ENCODE results near the gene MTSS2.

The MTSS2 gene, protein sequence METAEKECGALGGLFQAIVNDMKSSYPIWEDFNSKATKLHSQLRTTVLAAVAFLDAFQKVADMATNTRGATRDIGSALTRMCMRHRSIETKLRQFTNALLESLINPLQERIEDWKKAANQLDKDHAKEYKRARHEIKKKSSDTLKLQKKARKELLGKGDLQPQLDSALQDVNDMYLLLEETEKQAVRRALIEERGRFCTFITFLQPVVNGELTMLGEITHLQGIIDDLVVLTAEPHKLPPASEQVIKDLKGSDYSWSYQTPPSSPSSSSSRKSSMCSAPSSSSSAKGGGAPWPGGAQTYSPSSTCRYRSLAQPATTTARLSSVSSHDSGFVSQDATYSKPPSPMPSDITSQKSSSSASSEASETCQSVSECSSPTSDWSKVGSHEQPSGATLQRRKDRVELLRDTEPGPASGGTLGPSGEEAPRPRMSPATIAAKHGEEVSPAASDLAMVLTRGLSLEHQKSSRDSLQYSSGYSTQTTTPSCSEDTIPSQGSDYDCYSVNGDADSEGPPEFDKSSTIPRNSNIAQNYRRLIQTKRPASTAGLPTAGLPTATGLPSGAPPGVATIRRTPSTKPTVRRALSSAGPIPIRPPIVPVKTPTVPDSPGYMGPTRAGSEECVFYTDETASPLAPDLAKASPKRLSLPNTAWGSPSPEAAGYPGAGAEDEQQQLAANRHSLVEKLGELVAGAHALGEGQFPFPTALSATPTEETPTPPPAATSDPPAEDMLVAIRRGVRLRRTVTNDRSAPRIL

DNA sequence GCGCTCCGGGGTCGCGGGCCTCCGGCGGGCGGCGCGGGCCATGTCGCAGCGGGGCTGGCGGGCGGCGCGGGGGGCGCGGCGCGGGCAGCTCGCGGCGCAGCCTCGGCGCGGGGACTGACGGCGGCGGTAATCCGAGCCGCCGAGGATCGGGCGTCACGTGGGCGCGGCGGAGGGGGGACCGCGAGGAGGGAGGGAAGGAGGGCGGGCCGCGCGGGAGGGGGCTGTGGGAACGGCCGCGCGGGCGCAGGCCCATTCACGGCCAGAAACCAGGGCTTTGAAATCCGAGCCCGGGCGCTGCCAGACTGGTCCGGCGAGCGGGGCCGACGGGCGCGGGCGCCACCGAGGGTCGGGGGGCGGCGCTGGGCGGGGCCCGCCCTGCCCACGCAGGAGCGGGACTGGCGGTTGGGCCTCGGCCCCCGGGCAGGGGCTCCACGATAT, at the start of gene MTSS2:
Gene MTSS2, minus strand, starts transcription at position 116 of the 438 bp plus-strand sequence. CDS start 262 bp downstream, outside the sequence.
- no peak for DNase-seq

DNA sequence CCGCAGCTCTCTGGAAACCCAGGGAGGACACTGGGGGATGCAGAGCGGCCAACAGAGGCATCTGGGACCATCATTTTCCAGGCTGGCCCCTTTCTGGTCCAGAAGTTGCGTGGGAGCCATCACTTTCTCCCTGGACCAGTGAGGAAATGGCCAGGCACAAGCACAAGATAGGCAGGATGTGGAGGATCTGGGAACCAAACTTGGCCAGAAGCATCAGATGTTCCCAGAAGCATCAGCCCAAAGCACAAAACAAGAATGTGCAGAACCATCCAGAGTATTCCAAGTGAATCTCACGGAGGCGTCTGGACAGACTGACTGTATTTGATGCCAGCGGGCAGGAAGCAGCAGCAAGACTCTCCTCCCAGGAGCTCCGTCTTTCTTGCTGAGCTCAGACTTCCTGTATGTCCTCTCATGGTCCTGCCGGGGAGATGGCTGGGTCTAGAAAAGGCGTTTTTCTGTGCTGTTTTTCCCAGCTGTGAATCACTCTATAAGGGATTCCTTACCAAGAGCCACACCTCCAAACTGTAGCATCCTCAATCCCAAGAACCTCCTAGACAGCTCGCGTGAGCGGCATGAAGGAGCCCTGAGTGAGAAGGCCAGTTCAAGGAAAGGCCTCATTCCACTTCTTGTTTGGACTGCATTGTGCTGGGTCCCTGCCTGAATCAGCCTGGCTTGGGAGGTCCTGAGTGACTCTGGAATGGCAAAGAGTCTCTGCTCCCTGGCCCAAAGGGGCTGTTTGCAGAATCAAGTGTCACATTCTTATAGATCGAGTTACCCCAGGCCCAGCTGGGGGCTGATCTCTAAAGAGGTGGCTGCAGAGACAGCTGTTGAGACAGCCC, 49.5 kb upstream of the MTSS2 start:
- DNase-seq, result no peak

DNA sequence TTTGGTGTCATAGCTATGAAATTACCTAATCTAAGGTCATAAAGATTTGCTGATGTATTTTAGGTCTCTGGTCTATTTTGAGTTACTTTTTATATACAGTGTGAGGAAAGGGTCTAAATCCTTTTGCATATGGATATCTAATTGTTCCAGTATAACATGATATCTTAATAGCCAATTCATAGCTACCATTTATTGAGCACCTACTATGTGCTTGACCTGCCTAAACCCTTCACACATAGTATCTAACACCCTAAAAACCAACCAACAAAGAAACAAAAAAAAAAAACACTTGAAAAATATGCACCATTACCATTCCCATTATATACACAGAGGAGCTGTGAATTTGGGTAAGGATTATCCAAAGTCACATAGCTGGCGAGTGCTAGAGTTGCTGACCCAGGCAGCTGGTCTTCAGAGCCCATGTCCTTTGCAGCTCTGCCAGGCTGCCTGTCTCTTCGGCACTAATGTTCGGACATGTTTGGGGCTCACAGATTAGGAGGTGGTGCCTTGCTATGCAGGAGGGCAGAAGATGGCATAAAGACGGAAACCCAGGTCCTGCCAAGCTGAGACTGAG, 48.8 kb upstream of the MTSS2 start:
- no peak for DNase-seq

DNA sequence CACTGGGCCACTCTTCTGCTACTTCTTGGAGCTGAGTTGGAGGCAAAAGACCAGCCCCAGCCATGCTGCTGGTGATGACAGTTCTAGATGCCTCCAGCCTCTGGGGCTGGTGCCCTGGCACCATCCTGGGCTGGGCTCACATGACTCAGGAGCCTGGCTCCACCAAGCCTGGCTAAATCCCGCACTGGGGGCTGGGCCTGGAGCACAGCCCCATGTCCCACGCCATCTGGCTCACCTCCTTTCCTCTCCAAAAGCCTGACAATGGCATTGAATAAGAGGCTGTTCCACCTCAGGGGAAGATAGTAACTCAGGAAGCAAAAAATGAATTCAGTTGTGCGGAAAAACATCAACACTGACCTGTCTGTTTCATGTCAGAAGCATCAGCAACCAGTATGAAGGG, 45.1 kb upstream of the MTSS2 start:
- peak; percentile 59 to 90 for DNase-seq

DNA sequence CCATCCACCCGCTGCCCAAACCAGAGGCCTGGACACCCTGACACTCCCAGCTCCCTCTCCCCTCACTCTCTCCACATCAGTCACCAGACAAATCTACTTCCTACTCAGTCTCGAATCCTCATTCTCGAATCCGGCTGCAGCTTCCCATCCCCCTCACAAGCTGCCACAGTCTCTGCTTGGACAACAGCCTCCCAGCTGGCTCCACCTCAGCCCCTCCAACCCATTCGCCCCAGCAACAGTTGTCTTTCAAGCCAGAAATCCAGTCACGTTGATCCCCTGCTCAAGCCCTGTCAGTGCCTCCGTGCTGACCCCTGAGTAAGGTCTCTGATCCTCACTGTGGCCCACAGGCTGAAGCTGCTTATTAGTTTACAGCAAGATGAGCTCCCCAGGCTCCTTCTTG, 44.2 kb upstream of the MTSS2 start:
- DNase-seq, result no peak

DNA sequence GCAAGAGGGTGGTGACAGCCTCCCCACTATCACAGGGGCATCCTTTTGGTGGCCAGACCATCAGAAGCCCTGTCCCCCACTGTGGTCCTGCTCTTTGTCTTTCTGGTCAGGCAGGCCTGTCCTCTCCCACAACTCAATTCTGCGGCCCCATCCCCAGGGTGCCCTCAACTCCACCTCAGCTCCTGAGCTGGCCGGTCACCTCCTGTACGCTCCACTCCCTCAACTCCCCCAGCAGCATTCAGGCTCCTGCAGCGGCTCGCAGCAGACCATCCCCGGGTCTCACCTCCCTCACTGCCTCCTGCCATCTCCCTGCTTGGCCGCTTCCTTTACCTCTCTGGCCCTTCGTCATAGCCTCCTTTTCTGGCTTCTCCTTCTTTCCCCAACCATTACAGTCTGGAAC, 43.4 kb upstream of the MTSS2 start:
- DNase-seq, result no peak

DNA sequence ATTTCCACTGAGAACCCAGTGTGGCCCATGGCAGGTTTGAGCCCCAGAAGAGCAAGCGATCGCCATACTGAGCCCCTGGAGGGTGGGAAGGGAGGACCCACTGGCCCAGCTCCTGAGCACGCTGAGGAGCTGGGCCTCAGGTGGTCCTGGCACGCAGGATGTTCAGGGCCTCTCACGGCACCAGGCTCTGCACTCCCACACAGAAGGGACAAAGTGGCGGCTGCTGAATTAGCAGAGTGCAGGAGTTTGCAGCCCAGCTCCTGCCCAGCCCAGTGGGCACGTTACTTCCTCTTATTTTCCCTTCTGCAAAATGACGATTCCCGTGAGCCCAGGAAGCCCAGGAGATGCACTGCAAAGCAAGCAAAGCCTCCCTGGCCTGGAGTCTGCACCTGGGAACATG, 42.3 kb upstream of the MTSS2 start:
- no peak for DNase-seq

DNA sequence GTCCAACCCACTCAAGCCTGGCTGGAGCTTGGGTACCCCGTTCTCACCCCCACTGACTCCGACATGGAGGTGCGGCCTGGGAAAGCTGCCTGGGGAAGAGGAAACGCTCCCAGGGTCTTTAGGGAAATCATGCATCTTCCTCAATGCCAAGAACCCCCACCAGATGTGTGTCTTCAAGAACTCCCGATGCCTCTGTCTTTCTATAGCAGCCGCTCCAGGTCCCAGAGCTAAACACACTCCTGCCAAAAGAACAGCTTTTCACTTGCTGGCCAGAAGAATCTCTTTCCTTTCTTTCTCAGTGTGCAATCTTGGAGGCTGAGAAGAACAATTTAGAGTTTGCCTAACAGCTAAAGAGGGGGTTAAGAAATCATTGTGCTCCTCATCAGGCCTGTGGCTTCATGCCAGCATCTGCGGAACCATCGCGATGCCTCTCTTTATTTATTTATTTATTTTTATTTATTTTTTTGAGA, 41.1 kb upstream of the MTSS2 start:
- no peak for DNase-seq

DNA sequence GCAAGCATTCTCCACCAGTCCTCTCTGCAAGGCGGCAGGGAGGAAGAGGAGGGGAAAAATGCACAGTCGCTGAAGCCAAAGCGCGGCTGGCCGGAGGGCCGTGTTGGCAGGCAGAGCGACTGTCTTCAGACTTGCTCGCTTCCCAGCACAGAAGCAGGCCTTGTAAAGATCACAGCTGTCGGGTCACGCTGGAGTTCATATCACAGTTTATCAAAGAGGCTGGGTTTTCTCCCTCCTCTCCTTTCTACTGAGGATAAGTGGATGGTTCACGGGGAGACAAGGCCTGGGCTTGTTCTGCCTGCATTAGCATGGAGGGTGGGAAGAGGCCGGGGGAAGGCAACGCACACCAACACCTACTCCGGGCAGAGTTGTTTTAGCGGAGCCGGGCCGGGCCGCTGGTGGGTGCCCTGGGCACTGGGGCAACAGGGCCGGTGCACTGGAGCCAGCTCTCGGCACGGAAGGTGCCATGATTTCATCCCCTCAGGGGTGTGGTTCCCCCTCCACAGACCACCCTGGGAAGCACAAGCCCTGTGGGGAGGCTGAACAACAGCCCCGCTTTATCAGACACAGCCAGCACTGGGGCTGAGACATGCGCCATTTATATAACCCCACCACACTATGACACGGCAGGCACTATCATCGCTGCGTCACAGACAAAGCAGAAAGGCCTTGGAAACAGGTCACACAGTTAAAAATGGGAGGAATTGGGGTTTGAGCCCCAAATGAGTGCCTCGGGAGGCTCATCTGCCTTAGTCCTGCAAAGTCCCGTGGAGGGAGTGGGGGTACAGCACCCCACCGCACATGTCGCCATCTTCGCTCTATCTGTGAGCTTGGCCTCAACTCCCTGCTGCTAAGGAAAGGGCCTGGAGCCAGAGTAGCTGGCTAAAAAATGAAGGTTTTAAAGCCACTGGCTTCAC, 40.3 kb upstream of the MTSS2 start:
- no peak for DNase-seq

DNA sequence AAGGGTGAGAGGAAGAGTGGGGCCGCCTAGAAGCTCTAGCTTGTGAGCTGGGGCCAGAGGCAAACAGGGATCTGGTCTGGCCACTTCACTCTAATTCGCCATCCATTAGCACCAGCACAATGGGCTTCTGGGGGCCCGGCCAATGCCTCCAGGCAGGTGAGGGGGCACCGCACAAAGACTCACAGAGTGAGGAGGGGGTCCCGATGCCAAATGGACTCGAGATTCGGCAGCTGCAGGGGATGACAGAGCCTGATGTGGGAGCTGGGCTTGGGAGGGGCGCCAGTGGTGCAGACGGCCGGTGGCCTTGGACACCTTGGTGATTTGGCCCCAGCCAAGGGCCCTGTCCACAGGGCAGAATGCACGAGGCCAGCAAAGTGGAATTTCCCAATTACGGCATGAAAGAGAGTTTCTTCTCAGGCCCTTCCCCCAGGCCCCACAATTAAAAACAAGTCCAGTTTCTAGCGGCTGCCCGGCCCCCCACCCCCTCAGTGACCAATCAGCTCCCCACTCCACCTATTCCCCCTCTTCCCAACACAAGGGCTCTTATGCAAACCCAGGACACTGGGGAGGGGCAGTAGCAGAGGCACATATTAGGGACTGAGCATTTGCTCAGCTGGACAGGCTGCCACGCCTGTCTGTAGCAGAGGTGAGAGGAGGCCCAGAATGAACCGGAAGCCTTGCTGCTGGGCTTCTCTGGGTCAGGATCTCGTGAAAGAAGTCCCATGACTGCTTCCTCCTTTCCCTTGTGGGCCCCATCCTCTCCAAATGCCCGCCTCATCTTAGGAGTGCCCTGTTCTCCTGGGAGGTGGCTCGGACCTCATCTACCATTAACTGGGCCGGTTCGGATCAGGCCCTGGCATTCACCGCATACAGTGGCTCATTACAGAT, 39.4 kb upstream of the MTSS2 start:
- no peak for DNase-seq

DNA sequence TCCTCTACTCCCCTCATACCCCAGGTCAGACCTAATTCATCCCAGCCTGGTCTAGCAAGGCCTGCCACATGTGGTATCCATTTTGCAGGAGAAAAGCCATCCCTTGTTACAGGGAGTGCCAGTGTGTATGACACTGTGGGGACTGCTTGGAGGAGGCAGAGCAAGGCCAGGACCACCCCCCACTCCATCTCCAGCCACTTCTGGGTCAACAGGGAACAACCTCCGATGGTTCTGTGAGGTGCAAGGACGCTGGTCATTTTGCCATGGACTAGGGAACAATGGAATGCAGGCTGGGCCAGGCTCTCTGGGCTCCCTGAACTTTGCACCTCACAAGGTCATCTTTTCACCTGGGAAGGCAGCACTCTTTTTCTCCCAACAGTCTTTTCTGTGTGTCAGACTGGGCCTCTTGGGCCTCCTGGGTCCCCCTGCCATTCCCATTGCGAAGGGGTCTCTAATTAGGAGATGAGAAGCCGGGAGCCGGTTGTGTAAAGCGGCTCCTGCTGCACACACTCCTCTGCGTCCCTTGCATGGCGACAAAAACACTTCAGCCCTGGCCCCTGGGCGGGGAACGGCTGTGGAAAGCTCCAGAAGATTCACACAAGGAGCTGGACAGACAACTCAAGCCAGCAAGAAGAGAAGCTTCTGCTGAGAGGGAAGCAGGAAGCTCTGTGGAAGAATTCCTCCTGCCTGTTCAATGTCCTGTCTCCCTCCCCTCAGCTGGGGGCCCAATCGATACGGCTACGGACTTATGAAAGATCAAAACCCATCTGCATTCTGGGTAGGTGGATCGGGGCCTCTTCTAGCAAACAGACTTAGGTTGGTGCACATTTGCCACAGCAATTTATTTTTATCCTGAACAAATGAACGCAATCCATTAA, 38.5 kb upstream of the MTSS2 start:
- no peak for DNase-seq

DNA sequence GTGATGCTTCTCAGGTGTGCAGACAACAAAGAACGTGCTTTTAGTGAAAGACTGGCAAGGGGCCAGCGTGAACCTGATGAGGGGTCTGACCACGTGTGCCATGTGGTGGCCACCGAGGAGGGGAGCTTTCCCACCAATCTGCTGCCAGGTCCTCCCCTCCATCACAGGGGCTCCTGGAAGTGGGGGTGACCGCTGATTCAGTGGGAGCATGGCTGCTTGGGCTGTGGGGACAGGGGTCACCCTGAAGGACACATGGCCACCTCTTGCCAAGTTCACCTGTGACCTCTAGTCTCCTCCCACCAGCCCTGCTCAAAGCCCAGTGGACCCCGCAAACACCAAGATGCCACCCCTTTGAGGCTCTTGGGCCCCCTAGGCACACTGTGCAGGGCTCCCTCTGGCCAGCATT, 37.9 kb upstream of the MTSS2 start:
- DNase-seq, result no peak

DNA sequence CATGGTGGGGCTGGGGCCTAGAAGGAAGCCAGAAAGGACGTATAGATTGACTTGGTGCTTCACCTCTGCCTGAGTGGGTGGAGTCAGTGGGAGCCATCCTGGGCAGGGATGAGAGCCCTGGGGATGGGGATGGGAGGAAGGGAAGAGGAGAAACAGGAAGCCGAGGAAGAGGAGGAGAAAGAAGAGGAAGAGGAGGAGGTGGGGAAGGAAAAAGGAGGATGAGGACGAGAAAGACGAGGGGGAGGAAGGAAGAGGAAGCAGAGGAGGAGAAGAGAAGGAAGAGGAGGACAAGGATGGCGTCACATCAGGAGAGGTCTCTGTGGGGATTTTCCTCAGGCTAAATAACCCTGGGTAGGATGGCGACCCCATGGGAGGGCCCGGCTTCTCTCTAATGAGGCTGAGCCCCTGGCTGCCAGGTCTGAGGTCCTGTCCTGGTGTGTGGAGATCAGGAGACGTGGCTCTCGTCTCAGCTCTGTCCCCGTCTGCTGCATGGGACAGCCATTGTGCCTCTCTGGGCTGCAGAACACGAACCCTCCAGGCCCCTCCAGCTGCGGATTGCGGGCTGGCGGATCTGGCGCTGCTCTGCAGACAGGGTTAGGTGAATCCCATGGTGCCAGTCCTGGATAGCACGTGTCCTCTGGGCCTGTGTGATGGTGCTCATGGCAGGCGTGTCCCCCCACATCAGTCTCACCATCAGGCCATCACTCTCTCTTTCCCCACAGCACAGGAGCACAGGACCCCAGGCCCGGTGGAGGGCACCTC, 35.5 kb upstream of the MTSS2 start:
- DNase-seq, result no peak

DNA sequence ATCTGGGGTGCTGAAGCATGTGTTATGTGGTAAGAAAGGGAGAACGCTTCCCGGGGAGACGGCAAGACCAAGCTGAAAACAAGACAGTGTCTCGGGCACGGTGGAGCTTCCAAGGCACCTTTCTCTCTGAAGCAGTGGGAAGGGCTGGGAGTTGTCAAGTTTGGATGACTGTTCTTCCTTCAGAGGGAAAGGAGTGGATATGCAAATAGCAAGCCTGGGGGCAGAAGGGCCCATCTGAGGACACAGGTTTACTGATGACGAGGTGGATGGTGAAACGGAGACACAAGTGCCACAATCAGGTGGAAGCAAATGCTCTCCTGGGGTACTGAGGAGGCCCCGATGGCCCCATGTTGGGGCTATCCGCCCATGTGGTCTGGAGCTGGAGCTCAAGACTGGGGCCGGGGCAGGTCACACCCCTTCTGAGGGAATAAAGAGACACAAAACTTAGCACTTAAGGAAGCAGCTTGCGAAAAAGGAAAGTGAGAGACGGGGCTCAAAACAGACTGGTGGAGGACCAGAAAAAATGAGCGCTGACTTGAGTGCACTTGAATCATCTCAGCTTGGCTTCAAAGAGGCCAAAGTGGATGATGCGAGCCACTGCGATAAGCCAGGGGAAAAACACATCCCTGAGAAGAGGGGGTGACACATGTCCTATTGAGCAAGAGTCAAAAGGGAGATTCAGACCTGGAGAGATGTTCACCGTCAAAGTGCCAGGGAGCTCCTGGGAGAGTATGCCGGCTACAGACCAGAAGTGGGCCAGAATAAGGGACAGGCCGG, 34.8 kb upstream of the MTSS2 start:
- no peak for DNase-seq

DNA sequence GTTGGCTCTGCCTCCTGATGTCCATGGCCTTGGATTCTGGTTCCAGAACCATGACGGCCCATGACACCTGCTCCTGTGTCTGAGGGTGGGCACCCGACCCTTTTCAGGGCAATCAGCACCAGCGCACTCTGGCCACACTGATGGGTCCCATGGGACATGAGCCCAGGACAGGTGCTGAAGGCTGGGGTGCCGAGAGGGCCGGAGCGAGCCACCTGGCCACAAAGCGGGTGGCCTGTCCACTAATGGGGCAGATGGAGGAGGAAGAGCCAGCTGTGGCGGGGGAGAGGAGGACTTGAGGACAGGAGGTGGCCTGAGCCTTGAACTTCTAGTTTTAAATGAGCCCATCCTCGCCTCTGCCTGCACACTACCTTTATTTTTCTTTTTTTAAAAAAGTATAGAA, 31.2 kb upstream of the MTSS2 start:
- no peak for DNase-seq

DNA sequence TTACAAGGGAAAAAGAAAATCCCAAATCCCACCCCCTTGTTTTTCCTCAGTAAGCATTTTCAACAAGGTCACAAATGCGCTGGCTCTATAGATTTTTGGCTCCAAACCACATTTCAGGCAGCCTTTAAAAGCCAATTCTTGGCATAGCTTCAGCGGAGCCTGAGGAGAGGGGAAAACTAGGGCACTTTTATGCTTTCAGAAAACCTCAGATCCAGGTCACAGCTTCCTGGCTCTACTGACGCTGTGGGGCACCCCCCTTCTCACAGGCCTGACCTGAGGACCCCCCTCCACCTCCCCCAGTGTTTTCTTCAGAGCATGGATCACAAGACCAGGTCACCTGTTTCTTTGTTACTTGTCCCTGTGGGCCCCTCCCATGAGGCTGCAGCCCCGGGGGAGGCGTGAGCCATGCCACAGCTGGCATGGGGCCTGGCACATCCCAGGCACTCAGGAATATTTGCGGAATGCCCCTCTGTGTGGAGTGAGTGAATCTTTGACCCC, 30.1 kb upstream of the MTSS2 start:
- DNase-seq, result peak in 1 of 2 experiments; percentile 77

DNA sequence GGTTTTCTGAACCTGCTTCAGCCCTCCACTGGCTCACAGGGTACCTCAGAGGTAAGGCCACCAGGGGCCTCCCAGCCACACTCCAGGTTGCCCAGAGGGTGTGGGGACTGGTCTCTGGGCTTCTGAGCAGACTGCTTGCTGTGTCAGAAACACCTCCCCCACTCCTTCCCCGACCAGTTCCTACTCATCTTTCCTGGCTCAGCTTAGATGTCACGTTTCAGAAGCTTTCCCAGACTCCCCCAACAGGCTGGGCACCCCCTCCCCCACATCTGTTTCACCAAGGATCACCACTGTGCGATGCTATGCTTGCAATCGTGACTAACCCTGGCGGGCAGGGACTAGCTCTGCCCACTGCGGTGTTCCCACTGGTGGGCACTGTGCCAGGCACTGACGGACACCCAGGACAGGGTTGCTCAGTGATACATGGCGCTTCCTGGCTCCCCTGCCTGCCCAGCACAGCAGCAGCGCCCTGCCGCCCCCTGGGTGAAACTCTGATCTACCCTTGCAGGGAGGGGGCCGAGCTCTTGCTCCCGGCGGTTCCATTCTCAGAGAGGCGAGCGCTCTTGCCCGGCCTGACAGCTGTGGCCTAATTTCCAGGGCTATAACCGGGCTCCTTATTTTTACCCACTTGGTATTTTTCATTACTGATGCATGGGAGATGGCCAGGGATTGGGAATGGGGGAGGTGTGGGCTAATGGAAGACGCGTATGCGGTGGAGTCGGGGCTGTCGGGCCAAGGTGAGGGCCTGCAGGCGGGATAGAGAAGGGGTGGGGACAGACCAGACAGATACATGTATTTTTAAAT, 29.4 kb upstream of the MTSS2 start:
- peak in 1 of 2 experiments; percentile 79 for DNase-seq
